22Rv1 (cell line): ENCODE data around the gene HSPB7.
"Not testable (repeated sequence)": the region's sequence is repeated elsewhere in the genome, so short reads cannot be mapped to it uniquely, and the experiment has no call there.

Experiments
- H3K27ac ChIP-seq: fragments of 450-650 bp; 2 replicates; pipeline ENCODE4 v1.5.1; 2017
- CTCF ChIP-seq: fragments of 450-650 bp; IDR thresholded peaks from 2 replicates; pipeline ENCODE4 v1.5.1; 2017; ENCODE audit warnings: mild to moderate bottlenecking
- ZFX ChIP-seq: fragments of 450-650 bp; IDR thresholded peaks from 2 replicates; pipeline ENCODE4 v1.6.1; 2017; ENCODE audit warnings: antibody characterized with exemption, borderline replicate concordance

Gene HSPB7

GRCh38 chr1:16006552-16007485 is 11.0 kb downstream of the HSPB7 start:
- H3K27ac ChIP-seq, result no peak overlapping the region
- TF ChIP-seq ZFX, result no peak
- peak; percentile 14; the same call in 1 of the 2 replicates for TF ChIP-seq CTCF

GRCh38 chr1:16006010-16006409 is 11.8 kb downstream of the HSPB7 start:
- no peak for TF ChIP-seq ZFX
- TF ChIP-seq CTCF, result no peak
- H3K27ac ChIP-seq, result no peak overlapping the region

- H3K27ac ChIP-seq, result no peak overlapping the region
- TF ChIP-seq ZFX (no peak), CTCF (no peak)
Measured at GRCh38 chr1:16005597-16005996, 12.2 kb downstream of the HSPB7 start.

- not testable (repeated sequence) for H3K27ac ChIP-seq
Measured at GRCh38 chr1:16001274-16001673, 16.6 kb downstream of the HSPB7 start.

- no peak overlapping the region for H3K27ac ChIP-seq
- TF ChIP-seq ZFX (no peak), CTCF (no peak)
Measured at GRCh38 chr1:15998929-15999328, 18.9 kb downstream of the HSPB7 start.

- no peak overlapping the region for H3K27ac ChIP-seq
- TF ChIP-seq ZFX, result no peak
- TF ChIP-seq CTCF, result no peak
Measured at GRCh38 chr1:15997637-15998280, 20.1 kb downstream of the HSPB7 start.

- no peak overlapping the region for H3K27ac ChIP-seq
- TF ChIP-seq CTCF (no peak), ZFX (no peak)
Measured at GRCh38 chr1:15997076-15997585, 20.7 kb downstream of the HSPB7 start.
